NCI-H2196 treated with DMSO at 0.1 percent for 48 hours (cell line): ENCODE measurements around the gene UBE2H.
"Not testable (repeated sequence)": the region's sequence is repeated elsewhere in the genome, so short reads cannot be mapped to it uniquely, and the experiment has no call there.

Experiments used
- DNase-seq: peaks from one replicate; lab custom pipeline; 2025; ENCODE audit not compliant: unreplicated experiment; lab: John Stamatoyannopoulos, UW

UBE2H gene

GRCh38 chr7:129845972-129846327 is 106.8 kb downstream of the UBE2H start:
- DNase-seq: no peak

- no peak for DNase-seq
Observed at GRCh38 chr7:129845178-129845971, 107.4 kb downstream of the UBE2H start.

DNA sequence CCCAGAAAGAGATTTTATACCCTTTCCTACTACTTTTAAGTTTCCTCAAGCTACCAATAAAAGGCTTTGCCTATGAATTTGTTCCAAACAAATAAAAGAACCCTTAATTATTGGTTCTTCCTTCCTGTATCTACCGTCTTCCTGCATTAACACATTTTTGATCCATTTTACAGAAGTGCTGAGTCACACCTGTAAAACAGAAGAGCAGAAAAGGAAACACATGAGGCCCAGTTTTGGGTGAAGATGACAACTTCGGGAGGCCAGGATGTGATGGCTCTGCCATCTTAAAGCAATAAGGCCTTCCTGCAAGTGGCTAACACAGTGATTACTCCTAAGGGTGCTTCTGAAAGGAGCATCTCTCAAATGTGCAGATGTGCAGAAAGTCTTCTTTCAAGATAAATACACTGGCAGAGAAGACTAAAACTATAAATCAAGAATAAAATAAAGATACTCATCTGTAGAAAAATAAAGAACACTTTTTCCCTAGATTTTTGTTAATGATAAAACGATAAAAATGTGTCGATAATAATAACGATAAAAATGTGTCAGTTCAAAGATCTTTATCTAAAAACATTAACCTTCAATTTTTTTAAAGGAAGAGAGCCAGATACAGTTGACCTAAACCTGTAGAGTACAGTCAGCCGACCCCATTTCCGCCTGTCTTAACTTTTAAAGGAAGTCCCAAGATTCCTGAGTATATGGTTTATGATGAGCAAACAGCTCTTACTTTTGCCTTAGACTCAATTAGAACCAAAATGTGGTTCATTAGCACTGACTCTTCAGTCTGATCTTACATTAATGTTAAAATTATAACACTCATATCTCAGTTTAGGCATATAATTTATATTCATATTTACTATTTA is 108.6 kb downstream of the UBE2H start:
- DNase-seq: no peak

DNA sequence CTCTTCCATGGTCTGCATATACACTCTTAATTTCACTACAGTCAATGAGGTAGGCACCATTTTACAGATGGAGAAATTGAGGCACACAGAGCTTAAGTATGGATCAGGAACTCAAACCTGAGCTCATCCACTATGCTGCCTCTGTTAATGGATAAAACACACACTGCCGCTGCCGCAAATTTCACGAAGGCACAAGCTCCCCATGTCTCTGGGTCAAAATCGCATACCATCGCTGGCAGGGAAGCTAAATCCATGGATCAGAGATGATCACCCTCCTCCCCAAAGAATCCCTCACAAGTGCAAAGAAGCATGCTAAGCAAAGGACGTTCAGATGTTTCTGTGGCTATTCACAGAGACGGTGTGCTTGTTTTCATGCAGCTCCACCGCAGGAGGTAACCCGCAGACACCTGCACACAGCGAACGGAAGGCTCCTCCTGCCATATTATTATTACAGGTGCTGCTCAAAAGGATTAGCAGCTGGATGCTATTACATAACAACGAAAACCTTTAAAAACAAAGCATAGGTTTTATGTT is 109.3 kb downstream of the UBE2H start:
- DNase-seq: no peak

DNA sequence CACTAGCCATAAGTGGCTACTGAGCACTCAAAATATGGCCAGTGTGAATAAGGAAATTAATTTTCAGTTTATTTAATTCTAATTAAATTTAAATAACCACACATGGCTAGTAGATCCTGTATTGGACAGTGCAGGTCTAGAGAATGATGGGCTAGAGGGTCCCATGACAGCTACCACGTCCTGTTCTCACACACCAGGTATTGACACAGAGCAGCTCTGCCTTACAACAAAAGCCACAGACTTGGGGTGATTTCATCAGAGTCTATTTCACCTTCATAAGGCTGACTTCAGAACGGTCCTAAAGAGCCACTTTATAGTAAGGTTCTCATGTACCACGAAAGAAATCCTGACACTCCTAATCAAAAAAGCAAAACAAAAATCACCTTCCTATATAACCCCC is 111.3 kb downstream of the UBE2H start:
- DNase-seq: no peak

GRCh38 chr7:129840757-129841156 is 112.0 kb downstream of the UBE2H start:
- DNase-seq: no peak

DNA sequence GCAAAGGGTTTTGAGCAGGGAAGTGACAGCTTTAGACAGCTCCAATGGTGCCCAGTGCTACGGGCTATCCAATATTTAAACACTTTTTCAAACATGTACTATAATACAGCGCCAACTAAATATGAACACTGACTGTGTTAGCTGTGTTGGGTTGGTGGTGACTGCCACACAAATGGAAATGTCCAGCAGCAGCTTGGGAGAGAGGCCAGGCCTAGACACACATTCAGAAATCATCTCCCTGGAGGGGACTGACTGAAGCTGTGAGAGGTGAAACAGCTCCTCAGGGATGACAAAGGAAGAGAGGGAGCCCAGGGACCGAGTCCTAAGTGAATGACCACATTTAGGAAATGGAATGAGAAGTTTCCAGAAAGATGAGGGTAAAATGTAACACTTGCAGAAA is 115.8 kb downstream of the UBE2H start:
- DNase-seq: no peak

GRCh38 chr7:129835569-129835968 is 117.2 kb downstream of the UBE2H start:
- no peak for DNase-seq

DNA sequence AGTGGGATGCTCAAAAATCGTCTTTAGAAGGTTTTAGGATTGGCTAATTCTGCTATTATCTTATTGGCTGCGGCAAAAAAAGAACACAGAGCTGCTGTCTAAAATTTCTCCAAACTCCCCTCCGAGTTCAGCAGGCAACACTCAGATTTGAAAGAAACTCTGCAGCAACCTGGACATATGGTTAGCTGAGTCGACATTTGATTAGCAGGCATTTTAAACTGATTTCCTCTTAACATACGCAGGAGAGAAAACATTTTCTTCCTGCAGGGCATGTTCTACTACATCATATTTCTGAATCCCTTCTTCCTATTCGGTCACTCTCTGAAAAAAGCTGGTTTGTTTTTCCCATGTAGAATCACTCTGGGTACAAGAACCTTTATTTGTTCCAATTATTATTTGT is 119.4 kb downstream of the UBE2H start:
- DNase-seq: not testable (repeated sequence)

- DNase-seq: no peak
Observed at GRCh38 chr7:129832701-129833227, 120.0 kb downstream of the UBE2H start.

GRCh38 chr7:129832282-129832681 is 120.5 kb downstream of the UBE2H start:
- DNase-seq: no peak

- peak; percentile 53 for DNase-seq
Observed at GRCh38 chr7:129831424-129832058, 121.2 kb downstream of the UBE2H start.

- DNase-seq: no peak
Observed at GRCh38 chr7:129830949-129831348, 121.8 kb downstream of the UBE2H start.

- DNase-seq: peak; percentile 14
Observed at GRCh38 chr7:129829737-129830631, 122.8 kb downstream of the UBE2H start.

DNA sequence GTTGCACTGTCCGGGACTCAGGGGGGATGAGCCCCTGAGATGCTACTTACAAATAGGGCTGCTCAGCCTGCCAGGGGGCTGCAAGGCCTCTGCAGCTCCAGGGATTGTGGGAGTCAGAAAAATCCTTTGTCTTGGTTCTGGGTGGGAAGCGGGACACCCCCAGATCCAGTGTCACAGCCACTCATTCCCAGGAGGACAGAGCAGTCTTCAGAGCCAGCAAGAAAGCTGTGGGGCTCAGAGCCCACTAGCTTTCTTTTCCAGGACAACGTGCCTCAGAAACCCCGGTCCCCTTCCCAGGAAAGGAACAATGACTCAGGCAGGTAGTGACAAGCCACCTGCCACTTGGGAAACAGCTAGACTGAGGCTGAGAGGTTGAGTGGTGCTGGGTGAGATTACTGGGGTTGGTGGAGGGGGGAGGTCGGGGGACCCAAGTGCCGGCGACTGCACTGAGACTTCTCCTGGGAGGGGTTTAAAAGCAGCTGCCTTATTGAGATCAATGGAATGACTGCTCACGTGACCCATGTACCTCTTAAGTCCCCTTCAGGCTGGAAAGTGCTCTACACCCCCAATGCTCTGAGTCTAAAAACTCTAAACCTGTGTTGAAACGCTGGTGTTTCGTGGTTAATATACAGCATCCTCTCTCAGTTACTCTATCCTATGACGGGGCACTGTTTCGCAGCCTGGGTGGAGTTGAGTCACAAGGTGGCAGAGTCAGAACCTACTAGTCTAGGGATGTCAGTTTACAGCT is 123.6 kb downstream of the UBE2H start:
- DNase-seq: no peak

DNA sequence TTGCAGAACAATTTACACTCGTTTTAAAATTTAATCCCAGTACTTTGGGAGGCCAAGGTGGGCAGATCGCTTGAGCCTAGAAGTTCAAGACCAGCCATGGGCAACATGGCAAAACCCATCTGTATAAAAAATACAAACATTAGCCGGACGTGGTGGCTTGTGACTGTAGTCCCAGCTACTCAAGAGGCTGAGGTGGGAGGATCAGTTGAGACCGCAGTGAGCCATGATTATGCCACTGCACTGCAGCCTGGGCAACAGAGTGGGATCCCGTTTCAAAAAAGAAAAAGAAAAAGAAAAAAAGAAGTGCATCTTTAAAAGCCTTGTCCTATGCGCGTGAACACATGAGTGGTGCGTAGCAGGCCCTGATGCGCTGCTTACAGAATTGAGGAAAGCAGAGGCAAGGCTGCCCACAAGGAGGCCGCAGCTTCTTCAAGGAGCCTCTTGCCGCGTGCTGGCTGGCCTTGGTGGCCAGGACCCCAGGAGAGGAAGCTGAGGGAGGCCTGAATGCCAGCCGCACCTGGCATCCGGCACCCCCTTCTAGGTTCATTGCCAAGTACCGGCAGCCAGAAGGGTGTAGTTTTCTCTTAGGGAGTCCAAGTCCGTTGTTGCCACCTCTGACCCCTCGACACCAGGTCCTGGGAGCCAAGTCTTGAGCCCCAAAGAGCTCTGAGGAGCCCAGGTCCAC is 124.5 kb downstream of the UBE2H start:
- no peak for DNase-seq

GRCh38 chr7:129827467-129827990 is 125.2 kb downstream of the UBE2H start:
- DNase-seq: no peak

- not testable (repeated sequence) for DNase-seq
Observed at GRCh38 chr7:129826895-129827294, 125.9 kb downstream of the UBE2H start.
